HG03521 (cell line): ENCODE results near the gene IFNLR1.

Source experiments
- ATAC-seq: cut with Tn5 transposase; IDR thresholded peaks from one replicate; pipeline ENCODE4 v1.9.1; 2021; ENCODE audit warnings: mild to moderate bottlenecking, moderate library complexity; ENCODE audit not compliant: unreplicated experiment

The IFNLR1 gene

GRCh38 chr1:24108334-24109165 lies 78.5 kb downstream of the IFNLR1 start:
- no peak for ATAC-seq

DNA sequence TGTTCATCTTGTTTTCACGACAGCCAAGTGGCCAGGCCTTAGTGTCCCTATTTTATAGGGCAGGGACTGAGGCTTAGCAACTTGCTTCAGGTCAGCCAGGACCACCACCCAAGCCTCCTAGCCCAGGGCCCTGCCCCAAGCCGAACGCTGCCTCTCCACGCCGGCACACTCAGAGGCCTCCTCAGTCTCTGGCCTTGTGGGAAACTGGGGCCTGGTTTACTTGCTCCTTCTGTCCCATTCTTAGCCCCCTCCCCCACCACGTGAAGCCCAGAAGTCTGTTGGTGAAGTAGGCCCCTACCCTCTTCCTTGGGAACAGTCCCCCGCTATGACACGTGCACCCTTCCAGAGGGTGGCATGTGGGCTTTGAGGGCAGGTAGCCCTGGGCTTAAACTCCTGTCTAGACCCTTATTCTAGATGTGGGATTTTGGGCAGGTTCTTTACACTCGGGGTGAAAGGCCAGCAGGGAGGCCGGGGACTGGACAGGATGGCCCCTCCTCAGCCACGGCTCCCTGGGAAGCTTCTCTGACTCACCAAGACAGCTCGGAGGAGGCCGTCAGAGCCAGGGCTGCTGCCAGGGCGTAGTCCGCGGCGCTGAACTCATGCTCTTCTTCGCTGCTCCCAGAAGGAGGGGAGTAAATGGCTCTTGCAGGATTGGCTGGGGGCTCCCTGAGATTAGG lies 79.5 kb downstream of the IFNLR1 start:
- ATAC-seq: no peak

GRCh38 chr1:24105368-24106160 lies 81.5 kb downstream of the IFNLR1 start:
- no peak for ATAC-seq

DNA sequence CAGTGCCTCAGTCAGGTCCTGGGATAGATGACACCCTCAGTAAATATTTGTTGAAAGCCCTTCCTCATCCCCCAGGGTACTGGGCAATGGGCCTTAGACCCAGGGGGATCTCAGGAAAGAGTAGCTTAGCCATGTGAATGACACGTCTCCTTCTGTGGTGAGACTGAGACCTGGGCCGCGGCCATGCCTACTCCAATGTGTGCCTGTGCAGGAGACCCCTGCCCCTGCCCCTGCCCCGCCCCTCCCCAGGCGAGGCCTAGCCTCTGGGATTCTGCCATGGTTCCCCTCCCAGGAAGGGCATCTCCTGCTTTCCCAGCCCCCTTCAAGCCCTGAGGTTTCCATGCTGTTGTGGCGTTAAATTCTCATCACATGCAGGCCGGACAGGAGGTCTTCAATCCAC lies 82.2 kb downstream of the IFNLR1 start:
- no peak for ATAC-seq
